GM15510 (cell line): ENCODE measurements around the gene CXCR5.

Experiments used
- POLR2A ChIP-seq: IDR thresholded peaks from 3 replicates; pipeline ENCODE4 v1.6.1; 2011; ENCODE audit warnings: borderline replicate concordance; ENCODE audit not compliant: insufficient read length; ENCODE audit errors: extremely low read depth

The CXCR5 gene, protein sequence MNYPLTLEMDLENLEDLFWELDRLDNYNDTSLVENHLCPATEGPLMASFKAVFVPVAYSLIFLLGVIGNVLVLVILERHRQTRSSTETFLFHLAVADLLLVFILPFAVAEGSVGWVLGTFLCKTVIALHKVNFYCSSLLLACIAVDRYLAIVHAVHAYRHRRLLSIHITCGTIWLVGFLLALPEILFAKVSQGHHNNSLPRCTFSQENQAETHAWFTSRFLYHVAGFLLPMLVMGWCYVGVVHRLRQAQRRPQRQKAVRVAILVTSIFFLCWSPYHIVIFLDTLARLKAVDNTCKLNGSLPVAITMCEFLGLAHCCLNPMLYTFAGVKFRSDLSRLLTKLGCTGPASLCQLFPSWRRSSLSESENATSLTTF

DNA sequence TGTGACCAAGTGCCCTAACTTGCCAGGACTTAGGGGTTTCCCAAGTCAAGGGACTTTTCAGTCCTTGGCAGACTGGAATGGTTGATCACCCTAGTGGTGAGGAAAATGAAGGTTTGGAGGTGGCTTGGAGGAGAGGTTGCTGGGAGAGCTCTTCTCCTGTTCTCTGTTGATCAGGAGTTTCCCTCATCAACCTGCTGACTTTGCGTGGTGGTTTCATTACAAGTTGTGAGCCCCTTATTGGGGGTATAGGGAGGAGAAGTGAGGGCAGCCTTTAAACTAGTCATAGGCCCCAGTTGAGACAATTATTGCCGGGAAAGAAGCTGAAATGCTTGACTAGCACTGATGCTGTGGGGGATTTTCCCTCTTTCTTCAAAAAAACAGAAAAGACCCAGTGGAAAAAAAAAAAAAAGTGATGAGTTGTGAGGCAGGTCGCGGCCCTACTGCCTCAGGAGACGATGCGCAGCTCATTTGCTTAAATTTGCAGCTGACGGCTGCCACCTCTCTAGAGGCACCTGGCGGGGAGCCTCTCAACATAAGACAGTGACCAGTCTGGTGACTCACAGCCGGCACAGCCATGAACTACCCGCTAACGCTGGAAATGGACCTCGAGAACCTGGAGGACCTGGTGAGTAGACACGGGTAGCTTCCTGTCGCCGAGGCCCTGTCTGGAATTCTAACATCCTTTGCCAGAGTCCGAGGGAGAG lies at the start of gene CXCR5:
Gene CXCR5 (plus strand): TSS at position 525 of the 704 bp plus-strand sequence. CDS start 50 bp downstream, at position 575.
- peak; percentile 37 for TF ChIP-seq POLR2A

DNA sequence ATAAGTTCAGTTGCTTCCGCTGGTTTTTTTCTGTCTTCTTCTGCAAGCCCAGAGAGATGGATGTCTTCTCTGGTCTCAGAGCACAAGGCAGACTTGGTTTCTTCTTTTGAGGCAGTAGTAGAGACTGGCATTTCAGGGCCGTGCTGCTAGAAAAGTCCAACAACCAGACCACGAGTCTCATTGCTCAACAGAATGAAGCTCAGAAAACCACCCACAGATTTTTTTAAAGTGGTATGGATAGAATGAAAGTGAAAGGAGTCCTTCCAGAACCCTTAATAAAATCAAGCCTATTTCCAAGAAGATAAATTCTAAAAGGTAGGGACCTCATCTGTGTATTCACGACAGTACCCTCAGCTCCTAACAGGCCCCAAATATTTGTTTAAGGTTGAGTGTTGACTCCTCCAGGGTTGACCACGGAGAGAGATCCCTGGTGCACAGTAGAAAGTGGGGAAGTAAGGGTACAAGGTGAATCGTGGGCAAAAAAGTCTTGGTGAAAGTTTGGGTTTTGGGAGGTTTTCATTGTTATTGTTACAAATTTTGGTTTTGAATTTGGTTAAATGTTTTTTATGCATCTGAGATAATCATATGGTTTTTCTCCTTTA lies 49.2 kb upstream of the CXCR5 start:
- no peak for TF ChIP-seq POLR2A

DNA sequence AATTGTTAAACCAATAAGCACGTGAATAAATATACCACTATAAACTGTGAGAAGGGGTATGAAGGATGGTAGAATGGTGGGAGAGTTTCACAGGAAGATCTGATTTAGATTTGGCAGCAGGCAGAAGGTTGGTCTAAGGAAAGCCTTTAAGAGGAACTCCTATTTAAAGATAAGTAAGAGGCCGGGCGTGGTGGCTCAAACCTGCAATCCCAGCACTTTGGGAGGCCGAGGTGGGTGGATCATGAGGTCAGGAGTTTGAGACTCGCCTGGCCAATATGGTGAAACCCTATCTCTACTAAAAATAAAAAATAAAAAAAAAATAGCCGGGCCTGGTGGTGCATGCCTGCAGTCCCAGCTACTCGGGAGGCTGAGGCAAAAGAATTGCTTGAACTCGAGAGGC lies 45.8 kb upstream of the CXCR5 start:
- no peak for TF ChIP-seq POLR2A

DNA sequence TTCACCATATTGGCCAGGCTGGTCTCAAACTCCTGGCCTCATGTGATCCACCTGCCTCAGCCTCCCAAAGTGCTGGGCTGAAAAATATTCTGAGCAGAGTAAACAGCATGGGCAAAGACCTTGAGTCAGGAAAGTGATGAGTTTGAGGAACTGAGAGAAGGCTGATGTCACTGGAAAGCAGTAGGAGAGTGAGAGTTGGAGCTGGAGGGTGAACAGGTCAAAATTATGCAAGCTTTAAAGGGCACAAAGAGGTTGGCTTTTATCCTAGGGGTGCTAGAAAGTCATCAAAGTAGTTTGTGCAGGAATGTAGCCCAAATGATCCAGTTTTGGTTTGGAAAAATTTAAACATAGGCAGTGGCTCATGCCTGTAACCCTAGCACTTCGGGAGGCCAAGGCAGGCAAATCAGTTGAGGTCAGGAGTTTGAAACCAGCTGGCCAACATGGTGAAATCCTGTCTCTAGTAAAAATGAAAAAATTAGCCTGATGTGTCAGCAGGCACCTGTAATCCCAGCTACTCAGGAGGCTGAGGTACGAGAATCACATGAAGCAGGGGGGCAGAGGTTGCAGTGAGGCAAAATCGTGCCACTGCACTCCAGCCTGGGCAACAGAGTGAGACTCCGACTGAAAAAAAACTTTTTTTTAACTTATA lies 44.7 kb upstream of the CXCR5 start:
- TF ChIP-seq POLR2A: no peak

DNA sequence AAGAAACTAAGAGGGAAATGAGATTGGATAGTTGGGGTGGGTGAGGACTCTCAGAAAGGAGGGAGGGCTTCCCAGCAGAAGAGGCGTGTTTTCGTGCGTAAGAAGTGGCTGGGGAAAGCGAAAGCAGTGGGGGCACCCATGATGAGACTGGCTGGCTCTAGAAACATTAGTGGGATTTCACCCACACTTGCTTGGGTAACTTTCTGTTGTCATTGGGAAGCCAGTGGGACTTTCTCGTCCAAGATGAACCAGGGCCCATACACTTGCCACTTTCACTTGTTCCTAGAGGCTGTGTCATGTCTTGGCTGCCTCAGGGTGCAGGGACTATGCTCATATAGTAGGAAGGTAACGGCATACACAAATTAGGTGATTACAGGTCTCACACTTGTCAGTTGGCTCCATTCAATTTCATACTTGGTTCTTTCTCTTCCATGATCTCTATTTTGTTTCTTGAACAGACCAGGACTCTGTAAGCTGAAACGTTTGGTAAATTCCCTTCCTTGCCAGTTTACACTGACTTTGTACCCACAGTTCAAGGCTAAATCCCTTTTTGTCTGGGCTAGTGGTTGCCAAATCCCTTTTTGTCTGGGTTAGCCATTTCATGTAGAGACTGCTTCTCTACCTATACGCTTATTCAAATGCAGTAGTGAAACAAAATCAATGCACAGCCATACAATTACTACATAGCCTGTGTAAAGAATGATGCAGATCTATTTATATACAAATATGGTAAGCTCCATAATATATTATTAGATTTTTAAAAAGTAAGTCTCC lies 42.0 kb upstream of the CXCR5 start:
- no peak for TF ChIP-seq POLR2A

DNA sequence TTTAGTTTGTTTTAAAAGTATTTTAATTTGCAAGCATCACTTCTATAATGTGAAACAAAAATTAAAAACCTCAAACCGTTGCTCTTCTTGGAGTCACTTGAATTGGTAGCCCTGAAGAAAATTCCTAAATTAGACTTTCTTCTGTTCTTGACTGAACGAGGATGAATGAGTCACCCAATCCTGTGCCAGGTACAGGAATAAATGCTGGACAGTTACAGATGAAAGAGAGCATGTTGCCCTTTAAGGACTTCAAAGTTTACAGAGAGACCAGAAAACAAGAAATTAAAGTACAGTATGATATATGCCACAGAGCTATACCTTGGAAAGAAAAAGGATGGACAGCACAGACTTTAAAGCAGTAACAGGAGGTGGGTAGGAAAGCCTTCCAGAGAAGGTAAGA lies 41.3 kb upstream of the CXCR5 start:
- TF ChIP-seq POLR2A: no peak

DNA sequence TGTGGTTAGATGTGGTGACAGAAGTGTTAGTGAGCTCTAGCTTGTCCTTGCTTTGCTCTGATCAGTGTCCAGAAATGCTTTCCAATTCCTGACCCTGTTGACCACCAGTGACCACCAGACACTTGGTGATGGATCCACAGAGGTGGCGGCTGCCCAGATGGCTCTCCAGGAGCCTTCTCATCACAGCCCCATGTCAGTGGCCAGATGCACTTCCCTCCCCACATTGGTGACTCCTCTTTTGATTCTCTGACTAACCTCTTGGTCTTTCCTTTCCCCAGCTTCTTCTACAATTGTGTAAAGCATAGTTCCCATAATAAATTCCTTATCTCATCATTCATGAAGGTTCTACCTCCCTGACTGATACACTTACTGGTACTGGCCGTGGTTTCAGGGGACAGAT lies 40.1 kb upstream of the CXCR5 start:
- TF ChIP-seq POLR2A: no peak

DNA sequence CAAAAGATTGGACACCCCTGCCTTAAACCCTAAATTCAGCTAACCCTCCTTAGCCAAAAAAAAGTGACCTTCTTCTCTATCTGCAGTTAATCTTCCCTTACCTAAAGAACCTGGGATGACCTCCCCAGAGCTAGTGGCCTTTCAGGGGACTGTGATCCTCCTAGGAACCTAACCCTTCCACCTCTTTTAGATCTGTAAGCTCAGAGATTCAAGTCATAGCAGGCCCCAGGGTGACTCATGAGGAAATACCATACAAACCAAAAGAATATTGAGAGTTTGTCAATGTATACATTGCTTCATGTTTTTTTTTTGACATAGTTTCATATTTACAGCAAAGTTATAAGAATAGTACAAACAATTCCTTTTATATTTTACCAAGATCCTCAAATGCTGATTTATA lies 38.3 kb upstream of the CXCR5 start:
- no peak for TF ChIP-seq POLR2A

DNA sequence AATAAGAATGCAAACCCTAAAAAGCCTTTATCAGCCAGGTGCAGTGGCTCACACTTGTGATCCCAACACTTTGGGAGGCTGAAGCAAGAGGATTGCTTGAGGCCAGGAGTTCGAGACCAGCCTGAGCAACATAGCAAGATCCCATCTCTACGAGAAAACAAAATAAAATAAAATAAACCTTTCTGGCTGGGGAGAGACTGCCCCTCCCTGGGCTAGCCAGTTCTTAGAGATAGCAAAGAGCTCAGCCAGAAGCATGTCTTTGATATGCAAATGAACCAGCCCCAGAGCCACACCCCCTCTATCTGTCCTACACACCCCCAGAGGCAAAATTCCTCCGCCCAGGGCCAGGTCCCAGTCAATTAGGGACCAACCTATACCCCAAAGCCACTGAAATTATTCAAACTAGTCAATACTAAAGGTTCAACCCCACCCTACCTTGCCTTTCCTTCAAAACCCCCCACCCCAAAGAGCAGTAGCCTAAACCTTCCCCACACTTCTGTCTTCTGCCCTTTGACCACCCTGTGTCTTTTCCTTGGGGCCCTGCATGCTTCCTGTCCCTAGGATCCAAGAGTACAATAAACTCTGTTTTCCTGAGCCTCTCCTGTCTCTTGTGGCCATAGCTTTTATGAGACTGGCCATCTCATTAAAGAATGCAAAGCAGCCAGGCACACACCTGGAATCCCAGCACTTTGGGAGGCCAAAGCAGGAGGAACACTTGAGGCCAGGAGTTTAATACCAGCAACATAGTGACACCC lies 37.3 kb upstream of the CXCR5 start:
- TF ChIP-seq POLR2A: no peak

DNA sequence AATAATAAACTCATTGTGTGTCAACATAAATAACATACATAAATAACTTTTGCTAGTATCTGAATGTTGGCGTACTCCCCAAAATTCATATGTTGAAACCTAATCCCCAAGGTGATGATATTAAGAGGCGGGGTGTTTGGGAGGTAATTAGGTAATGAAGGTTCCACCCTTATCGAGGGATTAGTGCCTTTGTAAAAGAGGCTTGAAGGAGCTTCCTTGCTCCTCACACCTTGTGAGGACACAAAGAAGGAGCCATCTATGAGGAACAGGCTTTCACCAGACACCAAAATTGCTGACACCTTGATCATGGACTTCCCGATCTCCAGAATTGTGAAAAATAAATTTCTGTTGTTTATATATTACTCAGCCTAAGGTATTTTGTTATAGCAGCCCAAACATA lies 33.9 kb upstream of the CXCR5 start:
- no peak for TF ChIP-seq POLR2A

DNA sequence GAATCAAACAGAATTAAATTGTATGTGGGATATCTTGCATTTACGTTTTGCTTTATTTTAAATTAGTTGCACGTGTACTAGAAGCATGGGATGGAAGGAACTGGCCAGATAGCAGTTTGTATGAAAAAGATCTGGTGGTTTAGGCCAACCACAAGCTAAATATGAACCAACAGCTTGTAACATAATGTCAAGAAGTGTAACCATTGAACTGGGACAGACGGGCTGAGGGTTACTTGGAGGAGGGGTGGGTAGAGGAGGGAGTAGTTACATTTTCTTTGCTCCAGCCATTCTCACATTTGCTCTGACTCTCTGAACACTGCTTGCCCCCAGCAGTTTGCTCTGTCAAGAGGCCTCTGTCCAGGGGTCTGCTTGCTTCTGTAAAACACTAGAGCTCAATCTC lies 31.7 kb upstream of the CXCR5 start:
- TF ChIP-seq POLR2A: no peak

DNA sequence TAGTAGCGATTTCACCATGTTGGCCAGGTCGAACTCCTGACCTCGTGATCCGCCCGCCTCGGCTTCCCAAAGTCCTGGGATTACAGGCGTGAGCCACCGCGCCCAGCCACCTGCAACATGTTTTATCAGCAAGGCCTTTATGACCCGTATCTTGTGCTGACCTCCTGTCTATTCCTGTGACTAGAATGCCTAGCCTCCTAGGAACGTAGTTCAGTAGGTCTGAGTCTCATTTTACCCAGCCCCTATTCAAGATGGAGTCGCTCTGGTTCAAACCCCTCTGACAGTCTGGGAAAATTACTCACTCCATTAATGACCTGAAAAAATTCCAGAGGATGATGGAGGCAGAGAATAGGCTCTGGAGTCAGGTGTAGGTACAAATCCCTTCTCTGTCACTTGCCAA lies 30.0 kb upstream of the CXCR5 start:
- TF ChIP-seq POLR2A: no peak

DNA sequence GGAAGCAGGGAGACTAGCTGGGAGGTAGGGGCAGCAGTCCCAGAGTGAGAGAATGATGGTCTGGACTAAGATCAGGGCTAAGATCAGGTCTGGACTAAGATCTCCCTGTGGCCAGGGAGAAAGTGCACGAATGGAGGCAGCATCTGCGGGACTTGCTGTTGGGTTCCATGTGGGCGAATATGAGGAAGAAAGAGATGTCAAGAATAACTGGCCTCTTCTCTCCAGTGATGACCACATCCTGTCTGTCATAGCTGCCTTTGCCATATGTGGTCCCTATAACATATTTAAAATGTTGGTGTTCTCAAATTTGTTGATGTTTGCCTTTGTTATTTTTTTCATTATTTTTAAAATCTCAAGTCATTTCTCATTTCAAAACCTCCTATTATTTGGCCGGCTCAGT lies 27.4 kb upstream of the CXCR5 start:
- TF ChIP-seq POLR2A: no peak

DNA sequence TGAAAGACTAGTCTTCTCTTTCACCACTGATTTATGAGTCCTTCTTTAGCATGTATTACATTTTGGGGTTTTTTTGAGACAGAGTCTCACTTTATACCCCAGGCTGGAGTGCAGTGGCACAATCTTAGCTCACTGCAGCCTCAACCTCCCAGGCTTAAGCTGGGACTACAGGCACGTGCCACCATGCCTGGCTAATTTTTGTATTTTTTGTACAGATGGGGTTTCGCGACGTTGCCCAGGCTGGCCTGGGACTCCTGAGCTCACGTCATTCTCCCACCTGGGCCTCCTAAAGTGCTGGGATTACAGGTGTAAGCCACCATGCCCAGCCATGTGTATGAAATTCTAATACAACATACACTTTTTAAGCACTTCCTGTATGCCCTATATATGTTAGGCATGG lies 26.3 kb upstream of the CXCR5 start:
- no peak for TF ChIP-seq POLR2A
